ENCODE data around the gene WFDC8. TPM values are rescaled to one million over a fixed set of nuclear protein-coding genes. Genes with fewer than 3 reads are reported as not detected.

Gene WFDC8
- polyA plus RNA-seq, 1 of the 3 experiments (the other 2 are of a cell fraction) = not detected

DNA sequence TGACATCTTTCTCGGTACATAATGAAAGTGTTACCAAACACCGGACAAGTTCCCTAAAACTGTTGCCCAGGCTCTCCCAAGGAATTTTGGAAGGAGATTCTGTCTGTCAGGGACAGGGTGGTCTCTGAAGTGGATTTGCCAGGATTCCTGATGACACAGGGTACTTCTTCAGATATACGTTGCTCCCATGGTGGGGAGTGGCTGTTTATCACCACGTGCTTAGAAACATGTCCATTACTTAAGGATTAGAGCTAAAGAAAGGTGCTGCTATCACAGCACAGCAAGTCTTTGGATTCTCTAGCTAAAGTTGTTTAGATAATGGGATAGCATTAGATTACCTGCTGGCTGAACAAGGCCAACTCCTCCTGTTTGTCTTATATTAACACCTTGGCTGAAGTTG lies 70.0 kb downstream of the WFDC8 start:
- Histone ChIP-seq H3K27ac (ENCODE audit: low read depth in 2 of 2, low read length in 1 of 2) (no peak overlapping the region), H3K4me2 (no peak overlapping the region), H3K9ac (no peak overlapping the region), H3K36me3 (replicated peaks in 1 of 2; ENCODE audit: control insufficient read depth in 1 of 2, insufficient read depth in 2 of 2, low read length in 1 of 2) (no peaks in the 10 kb centered on the region), H3K4me1 (ENCODE audit: control insufficient read depth in 1 of 2, insufficient read depth in 2 of 2, low read depth in 1 of 2, low read length in 1 of 2) (no peaks in the 10 kb centered on the region), H4K20me1 (ENCODE audit: insufficient read depth) (no peaks in the 10 kb centered on the region), H3K4me3 (ENCODE audit: low read depth in 2 of 2, low read length in 1 of 2) (no peak overlapping the region), H3K9me3 (no peaks in the 10 kb centered on the region), H3K79me2 (ENCODE audit: insufficient read depth) (no peaks in the 10 kb centered on the region), H3K9me2 (no peaks in the 10 kb centered on the region), H3F3A (replicated peaks; ENCODE audit: insufficient read depth) (peaks cover 6% of the 10 kb centered on the region), H3K27me3 (ENCODE audit: insufficient read depth) (no peaks in the 10 kb centered on the region; the same call in 1 of the 2 replicates), H2AFZ (ENCODE audit: low read depth) (no peak overlapping the region)
- no peak for TF ChIP-seq TEAD4 (IDR thresholded peaks at IDR 0.05; ENCODE audit: borderline replicate concordance, insufficient read depth)
- no peak for TF ChIP-seq RXRA (IDR thresholded peaks at IDR 0.05; ENCODE audit: borderline replicate concordance, low read depth)
- TF ChIP-seq, protein P1, sequence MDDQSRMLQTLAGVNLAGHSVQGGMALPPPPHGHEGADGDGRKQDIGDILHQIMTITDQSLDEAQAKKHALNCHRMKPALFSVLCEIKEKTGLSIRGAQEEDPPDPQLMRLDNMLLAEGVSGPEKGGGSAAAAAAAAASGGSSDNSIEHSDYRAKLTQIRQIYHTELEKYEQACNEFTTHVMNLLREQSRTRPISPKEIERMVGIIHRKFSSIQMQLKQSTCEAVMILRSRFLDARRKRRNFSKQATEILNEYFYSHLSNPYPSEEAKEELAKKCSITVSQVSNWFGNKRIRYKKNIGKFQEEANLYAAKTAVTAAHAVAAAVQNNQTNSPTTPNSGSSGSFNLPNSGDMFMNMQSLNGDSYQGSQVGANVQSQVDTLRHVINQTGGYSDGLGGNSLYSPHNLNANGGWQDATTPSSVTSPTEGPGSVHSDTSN (IDR thresholded peaks at IDR 0.05) = no peak
- no peak for TF ChIP-seq FOSL2 (IDR thresholded peaks at IDR 0.05; ENCODE audit: borderline replicate concordance, low read depth)
- TF ChIP-seq MEF2A (IDR thresholded peaks at IDR 0.05; ENCODE audit: borderline replicate concordance, low read depth) = no peak
- no peak for TF ChIP-seq NRF1 (IDR thresholded peaks at IDR 0.05; ENCODE audit: low read depth, low read length)
- no peak for TF ChIP-seq JUND (IDR thresholded peaks at IDR 0.05)
- TF ChIP-seq GATA2 (CRISPR knock-in tag; IDR thresholded peaks at IDR 0.05) = no peak
- no peak for TF ChIP-seq FOXJ3 (CRISPR knock-in tag; IDR thresholded peaks at IDR 0.05)
- no peak for TF ChIP-seq EZH2phosphoT487 (IDR thresholded peaks at IDR 0.05; ENCODE audit: borderline replicate concordance, low read depth)
- no peak for TF ChIP-seq TCF12 (IDR thresholded peaks at IDR 0.05)
- no peak for TF ChIP-seq GABPA (IDR thresholded peaks at IDR 0.05; ENCODE audit: low read depth)
- TF ChIP-seq, protein P2, sequence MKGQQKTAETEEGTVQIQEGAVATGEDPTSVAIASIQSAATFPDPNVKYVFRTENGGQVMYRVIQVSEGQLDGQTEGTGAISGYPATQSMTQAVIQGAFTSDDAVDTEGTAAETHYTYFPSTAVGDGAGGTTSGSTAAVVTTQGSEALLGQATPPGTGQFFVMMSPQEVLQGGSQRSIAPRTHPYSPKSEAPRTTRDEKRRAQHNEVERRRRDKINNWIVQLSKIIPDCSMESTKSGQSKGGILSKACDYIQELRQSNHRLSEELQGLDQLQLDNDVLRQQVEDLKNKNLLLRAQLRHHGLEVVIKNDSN (IDR thresholded peaks at IDR 0.05; ENCODE audit: borderline replicate concordance, low read depth) = no peak
- TF ChIP-seq, protein P3, sequence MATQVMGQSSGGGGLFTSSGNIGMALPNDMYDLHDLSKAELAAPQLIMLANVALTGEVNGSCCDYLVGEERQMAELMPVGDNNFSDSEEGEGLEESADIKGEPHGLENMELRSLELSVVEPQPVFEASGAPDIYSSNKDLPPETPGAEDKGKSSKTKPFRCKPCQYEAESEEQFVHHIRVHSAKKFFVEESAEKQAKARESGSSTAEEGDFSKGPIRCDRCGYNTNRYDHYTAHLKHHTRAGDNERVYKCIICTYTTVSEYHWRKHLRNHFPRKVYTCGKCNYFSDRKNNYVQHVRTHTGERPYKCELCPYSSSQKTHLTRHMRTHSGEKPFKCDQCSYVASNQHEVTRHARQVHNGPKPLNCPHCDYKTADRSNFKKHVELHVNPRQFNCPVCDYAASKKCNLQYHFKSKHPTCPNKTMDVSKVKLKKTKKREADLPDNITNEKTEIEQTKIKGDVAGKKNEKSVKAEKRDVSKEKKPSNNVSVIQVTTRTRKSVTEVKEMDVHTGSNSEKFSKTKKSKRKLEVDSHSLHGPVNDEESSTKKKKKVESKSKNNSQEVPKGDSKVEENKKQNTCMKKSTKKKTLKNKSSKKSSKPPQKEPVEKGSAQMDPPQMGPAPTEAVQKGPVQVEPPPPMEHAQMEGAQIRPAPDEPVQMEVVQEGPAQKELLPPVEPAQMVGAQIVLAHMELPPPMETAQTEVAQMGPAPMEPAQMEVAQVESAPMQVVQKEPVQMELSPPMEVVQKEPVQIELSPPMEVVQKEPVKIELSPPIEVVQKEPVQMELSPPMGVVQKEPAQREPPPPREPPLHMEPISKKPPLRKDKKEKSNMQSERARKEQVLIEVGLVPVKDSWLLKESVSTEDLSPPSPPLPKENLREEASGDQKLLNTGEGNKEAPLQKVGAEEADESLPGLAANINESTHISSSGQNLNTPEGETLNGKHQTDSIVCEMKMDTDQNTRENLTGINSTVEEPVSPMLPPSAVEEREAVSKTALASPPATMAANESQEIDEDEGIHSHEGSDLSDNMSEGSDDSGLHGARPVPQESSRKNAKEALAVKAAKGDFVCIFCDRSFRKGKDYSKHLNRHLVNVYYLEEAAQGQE (IDR thresholded peaks at IDR 0.05; ENCODE audit: low read depth, low read length) = no peak
- TF ChIP-seq MXI1 (IDR thresholded peaks at IDR 0.05; ENCODE audit: low read depth, low read length) = no peak
- TF ChIP-seq SIN3A (IDR thresholded peaks at IDR 0.05; ENCODE audit: borderline replicate concordance, low read depth, low read length) = no peak
- TF ChIP-seq CHD2 (IDR thresholded peaks at IDR 0.05; ENCODE audit: low read length, partially characterized antibody) = no peak
- no peak for TF ChIP-seq TAF1 (IDR thresholded peaks at IDR 0.05; ENCODE audit: borderline replicate concordance, low read depth, low read length)
- TF ChIP-seq, protein P4, sequence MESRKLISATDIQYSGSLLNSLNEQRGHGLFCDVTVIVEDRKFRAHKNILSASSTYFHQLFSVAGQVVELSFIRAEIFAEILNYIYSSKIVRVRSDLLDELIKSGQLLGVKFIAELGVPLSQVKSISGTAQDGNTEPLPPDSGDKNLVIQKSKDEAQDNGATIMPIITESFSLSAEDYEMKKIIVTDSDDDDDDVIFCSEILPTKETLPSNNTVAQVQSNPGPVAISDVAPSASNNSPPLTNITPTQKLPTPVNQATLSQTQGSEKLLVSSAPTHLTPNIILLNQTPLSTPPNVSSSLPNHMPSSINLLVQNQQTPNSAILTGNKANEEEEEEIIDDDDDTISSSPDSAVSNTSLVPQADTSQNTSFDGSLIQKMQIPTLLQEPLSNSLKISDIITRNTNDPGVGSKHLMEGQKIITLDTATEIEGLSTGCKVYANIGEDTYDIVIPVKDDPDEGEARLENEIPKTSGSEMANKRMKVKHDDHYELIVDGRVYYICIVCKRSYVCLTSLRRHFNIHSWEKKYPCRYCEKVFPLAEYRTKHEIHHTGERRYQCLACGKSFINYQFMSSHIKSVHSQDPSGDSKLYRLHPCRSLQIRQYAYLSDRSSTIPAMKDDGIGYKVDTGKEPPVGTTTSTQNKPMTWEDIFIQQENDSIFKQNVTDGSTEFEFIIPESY (IDR thresholded peaks at IDR 0.05; ENCODE audit: borderline replicate concordance, low read depth) = no peak
- TF ChIP-seq POLR2AphosphoS5 (IDR thresholded peaks at IDR 0.05; ENCODE audit: low read depth, low read length) = no peak
- no peak for DNase-seq
- WGBS (ENCODE audit: low lambda C conversion rate) = 39% methylated on average over 3 of the region's 4 CpGs
- ChIA-PET CTCF (interaction anchor here (1.4 kb wide), 1 partner anchor 44 kb away, joined by 3 read pairs; no protein-coding TSS in a partner anchor), POLR2A (no interaction called here)

Measured in SK-N-SH (cell line).